Fibroblast of villous mesenchyme (primary cell): ENCODE results near the gene NLRP10. TPM values are rescaled to one million over a fixed set of nuclear protein-coding genes. Genes with fewer than 3 reads are reported as not detected.
A peak's percentile ranks its signal among the peaks of the same experiment; 100 is the strongest.

Experiments
- DNase-seq: peaks from one replicate; pipeline ENCODE4 v3.0.0-alpha.2; 2010; ENCODE audit warnings: low read depth
- H3K4me3 ChIP-seq: 2 replicates; pipeline ENCODE4 v1.5.1; 2011; ENCODE audit warnings: low read depth, mild to moderate bottlenecking, low read length
- CTCF ChIP-seq: IDR thresholded peaks from 2 replicates; pipeline ENCODE4 v1.5.1; 2012; ENCODE audit warnings: low read depth, mild to moderate bottlenecking, low read length; ENCODE audit not compliant: insufficient read depth
- total RNA-seq: library from RNA; depleted of rRNA; stranded (reverse); fragments of >200 nt; gene quantifications from 2 replicates; pipeline ENCODE4 v1.2.3, GENCODE V29; 2012

The NLRP10 gene
- total RNA-seq, 1 donor, result 9.1 TPM

- H3K4me3 ChIP-seq, result peak within 1 kb of the TSS; percentile 66
- DNase-seq, result peak; percentile 100
- TF ChIP-seq CTCF, result peak; percentile 80
Observed at GRCh38 chr11:7986768-7987559, 21.7 kb upstream of the NLRP10 start, which contains the start of gene EIF3F. TSS of gene EIF3F (plus strand) at chr11:7987337. CDS start at chr11:7987353, 16 bp downstream.

GRCh38 chr11:7983832-7984590 lies 18.8 kb upstream of the NLRP10 start:
- H3K4me3 ChIP-seq, result no peak overlapping the region
- no peak for DNase-seq
- no peak for TF ChIP-seq CTCF

- TF ChIP-seq CTCF, result no peak
- DNase-seq, result no peak
- H3K4me3 ChIP-seq, result no peak overlapping the region
Observed at GRCh38 chr11:7982582-7983119, 17.4 kb upstream of the NLRP10 start.

GRCh38 chr11:7981619-7982157 lies 16.4 kb upstream of the NLRP10 start:
- no peak for TF ChIP-seq CTCF
- no peak for DNase-seq
- H3K4me3 ChIP-seq, result no peak overlapping the region

GRCh38 chr11:7977232-7977917 lies 12.1 kb upstream of the NLRP10 start:
- H3K4me3 ChIP-seq, result no peak overlapping the region
- TF ChIP-seq CTCF, result no peak

GRCh38 chr11:7974668-7975067 lies 9.4 kb upstream of the NLRP10 start:
- no peak for DNase-seq
- no peak overlapping the region for H3K4me3 ChIP-seq
- TF ChIP-seq CTCF, result no peak

More at GRCh38 chr11:7977232-7977917, 12.1 kb upstream of the NLRP10 start:
- peak; percentile 88 for DNase-seq
